GM21390 (cell line): Measurements from ENCODE around the gene MS4A15.
"Not testable (repeated sequence)": the region's sequence is repeated elsewhere in the genome, so short reads cannot be mapped to it uniquely, and the experiment has no call there.

Experiments used
- ATAC-seq: cut with Tn5 transposase; IDR thresholded peaks from one replicate; pipeline ENCODE4 v1.9.1; 2021; ENCODE audit not compliant: unreplicated experiment

MS4A15 gene

DNA sequence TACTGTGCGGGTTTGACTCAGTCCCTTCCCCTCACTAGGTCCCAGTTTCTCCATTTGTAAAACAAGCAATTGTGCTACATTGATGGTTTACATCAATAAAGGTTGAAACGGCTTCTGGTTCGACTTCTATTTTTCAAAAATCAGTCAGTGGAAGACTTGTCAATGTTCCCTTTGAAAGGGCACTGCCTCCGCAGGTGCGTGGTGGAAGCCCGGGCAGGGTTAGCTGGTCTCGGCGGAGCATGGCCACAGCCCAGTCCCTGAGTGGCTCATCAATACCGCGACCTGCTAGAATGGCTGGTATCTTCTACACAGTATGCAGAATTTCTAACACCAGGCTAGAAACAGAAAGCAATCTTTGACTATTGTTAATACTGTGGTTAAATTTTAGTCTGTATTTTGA, 44.5 kb downstream of the MS4A15 start:
- no peak for ATAC-seq

DNA sequence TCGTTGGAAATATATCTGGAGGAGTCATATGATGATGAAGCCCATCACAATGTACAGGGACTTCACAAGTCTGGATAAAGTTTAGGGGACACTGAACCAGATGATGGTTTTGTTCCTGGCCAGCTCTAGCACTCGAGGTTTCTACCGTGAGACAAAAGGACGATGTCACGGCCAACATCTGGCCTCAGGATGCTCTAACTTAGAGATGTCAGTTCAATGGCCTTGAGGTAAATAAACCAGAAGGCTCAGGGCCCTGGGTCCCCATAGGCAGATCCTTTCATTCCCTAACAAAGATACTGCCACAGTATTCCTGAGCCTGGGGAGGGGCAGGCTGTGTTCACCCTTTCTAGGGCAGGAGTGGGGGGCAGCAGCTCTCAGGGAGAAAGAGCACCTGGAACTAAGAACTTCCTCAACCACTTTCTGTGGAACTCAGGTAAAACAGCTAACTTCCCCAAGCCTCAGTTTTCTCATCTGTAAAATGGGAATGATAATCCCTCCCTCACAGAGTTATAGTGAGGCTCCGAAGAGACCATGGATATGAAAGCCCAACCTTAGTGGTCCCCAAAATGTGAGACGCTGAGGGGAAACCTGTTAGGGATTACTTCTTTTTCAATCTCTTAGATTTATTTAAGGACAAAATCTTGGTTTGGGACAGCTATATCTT, 46.7 kb downstream of the MS4A15 start:
- ATAC-seq, result no peak

DNA sequence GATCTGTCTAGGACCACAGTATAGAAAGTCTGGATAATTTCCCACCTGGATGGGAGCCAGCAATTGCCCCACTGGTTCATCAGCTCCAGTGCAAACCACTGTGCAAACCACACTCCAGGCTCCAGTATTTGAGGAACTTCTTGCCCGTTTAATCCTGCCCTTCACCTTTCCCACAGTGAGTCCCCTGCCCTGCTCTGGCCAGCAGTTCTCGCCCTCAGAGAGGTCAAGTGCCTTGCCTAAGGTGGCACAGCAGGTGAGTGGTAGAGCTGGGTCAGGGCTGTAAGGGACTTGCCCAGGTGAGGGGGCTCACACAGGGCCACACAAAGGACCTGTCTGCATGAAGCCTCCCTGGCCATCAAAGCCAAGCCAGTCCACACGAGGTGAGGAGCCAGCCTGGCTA, 52.6 kb downstream of the MS4A15 start:
- no peak for ATAC-seq

DNA sequence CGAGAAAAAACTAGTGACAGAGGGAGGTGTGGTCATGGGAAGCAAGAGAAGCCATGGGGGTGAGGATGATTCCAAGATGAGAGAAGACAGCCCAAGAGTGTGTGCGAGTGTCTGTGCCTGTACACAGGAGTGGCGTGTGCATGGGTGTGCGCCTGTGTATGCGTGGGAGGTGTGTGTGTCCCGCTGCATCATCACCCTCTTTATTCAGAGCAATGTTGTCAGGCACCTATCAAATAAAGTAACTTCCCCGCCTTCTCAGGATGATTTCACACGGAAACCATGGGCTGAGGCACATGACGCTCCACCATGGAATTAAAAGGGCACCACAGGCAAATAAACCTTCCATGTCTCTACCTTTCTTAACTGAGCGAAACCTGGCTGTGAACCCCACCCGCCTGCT, 53.0 kb downstream of the MS4A15 start:
- ATAC-seq, result no peak

DNA sequence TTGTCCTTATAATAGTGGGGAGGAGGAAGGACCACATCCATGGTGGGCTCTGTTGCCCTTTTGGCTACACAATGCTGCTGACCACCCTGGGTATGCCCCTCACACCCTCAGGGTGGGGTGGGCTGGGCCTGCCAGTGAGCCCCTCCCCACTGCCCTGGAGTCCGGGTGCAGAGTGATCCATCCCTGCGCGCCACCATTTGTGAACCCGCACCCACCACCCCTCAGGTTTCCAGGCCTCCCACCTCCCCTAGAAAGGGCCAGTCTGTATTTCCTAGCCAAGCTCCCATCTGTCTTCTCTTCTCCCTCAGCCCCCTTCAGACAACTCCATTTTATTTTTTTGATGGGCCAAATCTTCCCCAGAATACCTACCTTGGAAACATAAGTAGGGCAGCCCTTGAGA, 53.5 kb downstream of the MS4A15 start:
- no peak for ATAC-seq

DNA sequence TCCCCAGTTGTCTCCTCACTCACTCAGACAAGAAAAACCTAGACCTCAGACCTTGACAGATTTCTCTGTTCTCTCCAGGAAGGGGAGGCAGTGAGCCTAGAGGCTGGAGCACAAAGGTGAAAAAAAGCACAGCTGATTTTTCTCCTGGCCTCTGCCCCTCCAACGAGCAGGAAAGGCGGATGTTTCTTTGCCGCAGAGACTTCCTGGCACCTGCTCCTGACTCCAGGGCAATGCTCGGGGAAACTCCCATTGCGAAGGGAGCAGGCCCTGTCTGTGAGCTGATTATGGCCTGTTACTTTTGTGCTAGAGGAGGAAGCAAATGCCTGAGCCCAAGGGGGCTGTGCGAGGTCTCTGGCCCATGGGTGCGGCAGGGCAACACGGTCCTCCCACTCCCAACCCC, 53.9 kb downstream of the MS4A15 start:
- no peak for ATAC-seq

DNA sequence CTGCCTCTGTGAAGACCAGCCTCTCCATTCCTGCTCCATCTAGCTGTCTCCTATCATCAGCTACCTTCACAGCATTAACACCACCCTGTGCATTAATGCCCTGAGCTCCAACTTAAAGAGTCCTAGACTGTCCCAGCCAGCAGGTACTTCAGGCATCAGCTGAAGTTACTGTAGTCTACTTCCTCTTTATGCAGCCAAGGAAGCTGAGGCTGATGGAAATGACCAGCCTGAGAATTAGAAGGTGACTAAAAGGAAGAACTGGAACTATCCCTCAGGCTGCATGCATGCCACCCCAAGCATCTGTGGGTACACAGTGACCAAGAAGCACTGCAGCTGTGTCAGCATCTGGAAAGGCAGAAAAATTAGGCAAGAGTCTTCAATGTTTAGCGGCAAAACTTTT, 56.7 kb downstream of the MS4A15 start:
- ATAC-seq, result no peak

DNA sequence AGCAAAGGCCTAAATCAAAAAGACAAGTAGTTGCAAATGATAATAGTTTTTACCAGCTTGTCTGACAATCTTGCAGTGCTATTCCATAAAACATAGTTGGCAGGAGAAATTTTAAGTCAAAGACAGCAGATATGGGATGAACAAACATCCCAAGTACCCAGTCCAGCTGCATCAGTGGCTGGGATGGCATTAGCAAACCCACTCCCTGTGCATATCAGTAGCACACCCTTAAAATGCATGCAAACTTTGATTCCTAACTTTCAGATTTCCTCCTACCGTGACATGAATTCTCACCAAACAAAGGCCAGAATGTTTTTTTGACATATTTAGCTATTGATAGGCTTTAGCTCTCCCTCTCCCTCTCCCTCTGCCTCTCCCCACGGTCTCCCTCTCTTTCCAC, 57.4 kb downstream of the MS4A15 start:
- no peak for ATAC-seq

DNA sequence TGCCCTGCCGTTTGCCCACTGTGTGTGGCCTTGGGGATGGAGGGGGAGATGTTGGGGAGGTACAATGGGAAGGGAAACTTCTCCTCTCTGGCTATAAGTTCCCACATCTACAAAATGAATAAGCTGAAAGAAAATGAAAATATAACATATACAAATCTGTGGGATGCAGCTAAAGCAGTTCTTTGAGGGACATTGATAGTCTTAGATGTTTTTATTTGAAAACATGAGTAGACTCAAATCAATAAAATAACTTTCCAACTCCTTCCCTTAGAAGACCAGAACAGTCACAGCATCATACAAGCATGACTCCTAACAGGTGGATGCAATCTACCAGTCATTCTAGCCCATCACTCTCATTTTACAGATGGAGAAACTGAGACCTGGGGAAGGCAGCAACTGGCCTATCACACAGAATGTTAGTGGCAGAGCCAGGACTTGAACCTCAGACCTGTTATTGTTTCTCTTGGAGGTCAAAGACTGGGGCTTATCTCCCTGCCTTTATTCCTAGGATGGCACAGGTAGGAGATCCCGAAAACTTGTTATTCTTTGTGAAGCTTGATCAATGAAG, 60.0 kb downstream of the MS4A15 start:
- ATAC-seq, result no peak

DNA sequence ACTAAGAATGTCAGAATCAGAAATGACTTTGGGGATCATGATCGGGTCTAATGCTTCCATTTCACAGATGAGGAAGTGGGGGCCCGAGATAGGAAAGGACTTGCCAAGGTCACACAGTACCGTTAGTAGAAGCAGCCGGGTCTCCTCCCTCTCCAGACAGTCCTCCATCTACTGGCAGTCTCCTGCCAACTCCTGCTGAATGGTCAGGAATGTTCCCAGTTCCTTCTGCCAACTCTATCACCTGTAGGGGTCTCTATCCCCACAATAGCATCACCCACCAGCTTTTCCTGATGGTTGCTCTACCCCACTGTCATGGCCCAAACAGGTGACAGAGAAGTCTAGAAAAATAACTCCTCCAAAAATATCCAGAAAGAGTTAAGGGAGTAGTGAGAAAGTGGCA, 61.4 kb downstream of the MS4A15 start:
- ATAC-seq, result no peak

DNA sequence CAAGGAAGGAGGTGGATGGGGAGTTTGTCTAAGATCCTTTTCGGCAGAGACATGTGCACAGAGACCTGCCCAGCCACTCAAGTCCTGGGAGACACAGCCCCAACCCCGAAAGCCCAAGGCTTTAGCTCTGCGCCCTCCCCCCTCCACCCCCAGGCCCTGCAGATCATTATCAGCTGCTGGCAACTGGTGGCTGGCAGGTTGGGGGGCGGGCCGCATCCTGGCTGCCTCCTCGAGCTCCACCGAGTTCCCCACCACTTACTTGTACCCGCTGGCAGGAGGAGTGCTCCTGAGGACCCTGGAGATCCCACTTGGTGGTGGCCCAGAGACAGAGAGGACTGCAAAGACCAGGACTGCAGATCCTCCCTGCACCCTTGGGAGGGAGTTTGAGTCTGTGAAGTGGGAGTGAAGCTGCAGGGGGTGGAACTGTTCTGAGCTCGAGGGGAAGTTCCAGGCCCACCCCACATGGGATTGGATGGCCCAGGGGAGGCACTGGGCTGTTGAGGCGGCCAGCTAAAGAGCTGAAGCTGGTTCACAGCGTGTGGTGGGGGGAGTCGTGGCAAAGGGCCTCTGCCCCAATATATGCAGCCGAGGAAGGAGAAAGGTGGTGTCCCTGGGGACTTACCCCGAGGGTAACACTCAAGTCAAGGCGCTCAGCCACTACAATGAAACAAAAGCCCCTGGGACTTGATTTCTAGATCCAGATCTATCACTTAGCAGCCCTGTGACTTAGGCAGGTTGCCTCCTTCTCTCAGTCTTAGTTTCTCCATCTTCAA, 65.3 kb downstream of the MS4A15 start:
- no peak for ATAC-seq

DNA sequence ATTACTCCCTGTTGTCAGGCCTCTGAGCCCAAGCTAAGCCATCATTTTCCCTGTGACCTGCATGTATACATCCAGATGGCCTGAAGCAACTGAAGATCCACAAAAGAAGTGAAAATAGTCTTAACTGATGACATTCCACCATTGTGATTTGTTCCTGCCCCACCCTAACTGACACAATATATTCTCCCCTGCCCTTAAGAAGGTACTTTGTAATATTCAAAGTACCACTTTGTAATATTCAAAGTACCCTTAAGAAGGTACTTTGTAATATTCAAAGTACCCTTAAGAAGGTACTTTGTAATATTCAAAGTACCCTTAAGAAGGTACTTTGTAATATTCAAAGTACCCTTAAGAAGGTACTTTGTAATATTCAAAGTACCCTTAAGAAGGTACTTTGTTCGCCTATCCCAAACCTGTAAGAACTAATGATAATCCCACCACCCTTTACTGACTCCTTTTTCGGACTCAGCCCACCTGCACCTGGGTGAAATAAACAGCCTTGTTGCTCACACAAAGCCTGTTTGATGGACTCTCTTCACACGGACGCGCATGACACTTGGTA, 67.2 kb downstream of the MS4A15 start:
- not testable (repeated sequence) for ATAC-seq

DNA sequence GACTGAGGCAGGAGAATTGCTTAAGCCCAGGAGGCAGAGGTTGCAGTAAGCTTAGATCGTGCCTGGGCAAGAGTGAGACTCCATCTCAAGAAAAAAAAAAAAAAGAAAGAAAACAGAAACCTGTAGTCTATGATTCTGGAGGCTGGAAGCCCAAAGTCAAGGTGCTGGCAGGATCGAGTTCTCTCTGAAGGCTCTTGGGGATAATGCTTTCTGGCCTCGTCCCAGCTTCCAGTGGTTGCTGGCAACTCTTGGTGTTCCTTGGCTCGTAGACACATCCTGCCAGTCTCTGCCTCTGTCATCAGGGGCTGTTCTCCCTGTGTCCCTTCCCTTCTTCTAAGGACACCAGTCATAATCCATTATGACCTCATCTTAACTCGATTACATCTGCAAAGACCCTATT, 68.5 kb downstream of the MS4A15 start:
- no peak for ATAC-seq

DNA sequence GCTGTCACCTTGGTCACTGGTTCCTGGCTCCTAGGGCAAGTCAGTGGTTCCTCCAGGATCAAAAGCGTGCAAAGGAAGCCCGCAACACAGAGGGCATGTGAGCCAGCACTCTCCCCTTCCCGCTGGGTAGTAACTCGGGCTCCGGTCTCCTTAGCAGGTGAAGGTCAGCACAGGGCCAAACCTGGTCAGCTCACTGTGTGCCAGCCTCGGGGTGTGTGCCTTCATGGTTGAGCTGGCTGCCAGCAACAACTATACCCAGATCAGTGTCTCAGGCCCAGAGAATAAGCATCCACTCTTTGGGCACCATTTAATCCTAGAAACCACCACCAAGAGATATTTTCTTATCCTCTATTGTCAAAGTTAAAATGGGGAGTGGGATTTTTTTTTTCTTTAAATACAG, 69.1 kb downstream of the MS4A15 start:
- ATAC-seq, result no peak
